Upper lobe of right lung (tissue), 1 donor: Measurements from ENCODE around the gene LHX2. TPM values are rescaled to one million over a fixed set of nuclear protein-coding genes. Genes with fewer than 3 reads are reported as not detected.

Experiments
- ATAC-seq: fragments of 200-7000 bp; cut with Tn5 transposase; one replicate; pipeline ENCODE4 v1.9.1; 2020; ENCODE audit warnings: mild to moderate bottlenecking, moderate library complexity
- DNase-seq: peaks from one replicate; pipeline ENCODE4 v3.0.0-alpha.2; 2020
- H3K27ac ChIP-seq: fragments of 200-600 bp; one replicate; pipeline ENCODE4 v1.8.0; 2022
- H3K27me3 ChIP-seq: fragments of 200-600 bp; one replicate; pipeline ENCODE4 v1.8.0; 2022; ENCODE audit warnings: mild to moderate bottlenecking
- H3K36me3 ChIP-seq: fragments of 200-600 bp; one replicate; pipeline ENCODE4 v1.8.0; 2022
- H3K4me1 ChIP-seq: fragments of 200-600 bp; one replicate; pipeline ENCODE4 v1.8.0; 2022
- H3K4me3 ChIP-seq: fragments of 200-600 bp; one replicate; pipeline ENCODE4 v1.8.0; 2022; ENCODE audit warnings: mild to moderate bottlenecking
- H3K9me3 ChIP-seq: fragments of 200-600 bp; one replicate; pipeline ENCODE4 v1.8.0; 2022
- CTCF ChIP-seq: fragments of 200-600 bp; IDR thresholded peaks from one replicate; pipeline ENCODE4 v1.8.0; 2022; ENCODE audit warnings: antibody characterized with exemption
- intact Hi-C: fragments of 100-400 bp; cut with DNase I; formaldehyde crosslinking; loops from one replicate; pipeline ENCODE4 v1.11.0; 2022
- total RNA-seq: library from RNA; stranded (reverse); fragmentation: NEBNext Ultra II Directional; extraction: Animal tissue kit (Norgen Biotek cat#: 25700); gene quantifications from one replicate; pipeline ENCODE4 v1.2.1, GENCODE V29; 2021
- donor health status: DM: no; HTN: yes; CAD: no; lungs with severe emphysema.

LHX2 gene
- total RNA-seq, 1 donor from 2014 or later, result not detected

- no peak for TF ChIP-seq CTCF
- peaks cover 21% of the 10 kb centered on the region for H3K4me1 ChIP-seq
- no peak overlapping the region for H3K4me3 ChIP-seq
- peaks cover 93% of the 10 kb centered on the region for H3K27me3 ChIP-seq
- no peak overlapping the region for H3K27ac ChIP-seq
- H3K9me3 ChIP-seq, result no peaks in the 10 kb centered on the region
- no peaks in the 10 kb centered on the region for H3K36me3 ChIP-seq
- DNase-seq, result no peak
- ATAC-seq, result no peak
- intact Hi-C loops, result no loop called here
Measured at GRCh38 chr9:124000784-124001457, 10.6 kb upstream of the LHX2 start.

- no peak for ATAC-seq
- Histone ChIP-seq H3K9me3 (no peaks in the 10 kb centered on the region), H3K4me1 (peaks cover 20% of the 10 kb centered on the region), H3K4me3 (no peak overlapping the region), H3K36me3 (no peaks in the 10 kb centered on the region), H3K27ac (no peak overlapping the region), H3K27me3 (peaks cover 93% of the 10 kb centered on the region)
- DNase-seq, result no peak
- no peak for TF ChIP-seq CTCF
- intact Hi-C loops, result no loop called here
Measured at GRCh38 chr9:124001458-124001799, 10.1 kb upstream of the LHX2 start.

DNA sequence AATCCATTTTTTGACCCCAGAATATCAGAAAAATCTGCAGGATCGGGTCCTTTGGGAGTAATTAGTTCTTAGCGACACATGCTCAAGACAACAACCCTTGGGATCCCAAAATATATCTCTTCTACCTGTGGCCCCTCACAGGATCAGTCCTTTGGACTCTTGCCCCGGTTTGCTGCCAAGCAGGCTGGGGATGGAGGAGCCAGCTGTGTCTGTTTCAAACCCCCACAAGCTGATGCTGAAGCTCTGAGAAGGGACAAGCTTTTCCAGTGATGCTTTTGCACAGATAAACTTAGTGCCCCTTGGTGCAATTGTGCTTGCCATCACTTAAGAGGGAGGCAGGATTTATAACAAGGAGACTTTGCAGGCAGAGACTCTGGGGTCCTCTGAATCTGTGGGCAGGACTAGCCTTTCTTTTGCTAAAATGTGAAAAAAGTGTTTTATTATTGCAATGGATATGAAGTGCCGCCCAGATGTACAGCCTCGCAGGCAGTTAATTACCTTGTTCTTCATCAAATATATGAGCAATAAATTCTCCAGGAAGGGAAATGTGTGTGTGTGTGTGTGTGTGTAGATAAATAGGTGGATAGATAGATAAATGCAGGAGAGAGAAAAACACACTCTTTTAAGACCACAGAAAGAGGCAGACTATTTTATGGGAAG is 9.6 kb upstream of the LHX2 start:
- no peak for TF ChIP-seq CTCF
- Histone ChIP-seq H3K27ac (no peak overlapping the region), H3K9me3 (no peaks in the 10 kb centered on the region), H3K4me1 (peaks cover 14% of the 10 kb centered on the region), H3K36me3 (no peaks in the 10 kb centered on the region), H3K4me3 (no peak overlapping the region), H3K27me3 (peaks cover 93% of the 10 kb centered on the region)
- intact Hi-C loops, result no loop called here
- DNase-seq (no peak), ATAC-seq (no peak)

GRCh38 chr9:124003636-124004349 is 7.8 kb upstream of the LHX2 start:
- no peaks in the 10 kb centered on the region for H3K36me3 ChIP-seq
- peaks cover 93% of the 10 kb centered on the region for H3K27me3 ChIP-seq
- TF ChIP-seq CTCF, result no peak
- H3K4me1 ChIP-seq, result peaks cover 8% of the 10 kb centered on the region
- DNase-seq, result no peak
- intact Hi-C loops, result no loop called here
- H3K4me3 ChIP-seq, result no peak overlapping the region
- ATAC-seq, result no peak
- no peaks in the 10 kb centered on the region for H3K9me3 ChIP-seq
- no peak overlapping the region for H3K27ac ChIP-seq

- ATAC-seq, result no peak
Measured at GRCh38 chr9:124004593-124004992, 7.0 kb upstream of the LHX2 start.

More at GRCh38 chr9:124004593-124004992, 7.0 kb upstream of the LHX2 start:
- H3K9me3 ChIP-seq, result no peaks in the 10 kb centered on the region
- H3K27ac ChIP-seq, result no peak overlapping the region
- no peak for DNase-seq
- H3K4me3 ChIP-seq, result no peak overlapping the region
- peaks cover 96% of the 10 kb centered on the region for H3K27me3 ChIP-seq
- peaks cover 4% of the 10 kb centered on the region for H3K4me1 ChIP-seq
- intact Hi-C loops, result no loop called here
- no peaks in the 10 kb centered on the region for H3K36me3 ChIP-seq
- TF ChIP-seq CTCF, result no peak
